H9 (cell line): Measurements from ENCODE around the gene APOL4. TPM values are rescaled to one million over a fixed set of nuclear protein-coding genes. Genes with fewer than 3 reads are reported as not detected.

Experiments
- DNase-seq: peaks from one replicate; pipeline ENCODE4 v3.0.0-alpha.2; 2017
- H2AFZ ChIP-seq: one replicate; pipeline ENCODE4 v1.6.1; 2013; ENCODE audit warnings: mild to moderate bottlenecking, low read length, control low read depth, moderate library complexity
- H2AK5ac ChIP-seq: 2 replicates; pipeline ENCODE4 v1.6.1; 2013; ENCODE audit warnings: low read length, control low read depth, mixed read lengths; ENCODE audit not compliant: insufficient read length
- H2BK120ac ChIP-seq: one replicate; pipeline ENCODE4 v1.6.1; 2013; ENCODE audit warnings: low read depth, mild to moderate bottlenecking, low read length, control low read depth, inconsistent platforms; ENCODE audit not compliant: poor library complexity, severe bottlenecking
- H2BK12ac ChIP-seq: 2 replicates; pipeline ENCODE4 v1.6.1; 2013; ENCODE audit warnings: low read length, control low read depth, mixed read lengths, low read depth; ENCODE audit not compliant: insufficient read length
- H2BK15ac ChIP-seq: 2 replicates; pipeline ENCODE4 v1.6.1; 2013; ENCODE audit warnings: low read depth, low read length, control low read depth
- H2BK20ac ChIP-seq: one replicate; pipeline ENCODE4 v1.6.1; 2013; ENCODE audit warnings: low read depth, mild to moderate bottlenecking, low read length, control low read depth, inconsistent platforms; ENCODE audit not compliant: poor library complexity, severe bottlenecking
- H2BK5ac ChIP-seq: 2 replicates; pipeline ENCODE4 v1.6.1; 2013; ENCODE audit warnings: low read length, control low read depth, mixed read lengths; ENCODE audit not compliant: insufficient read length
- H3K14ac ChIP-seq: 2 replicates; pipeline ENCODE4 v1.6.1; 2013; ENCODE audit warnings: low read length, control low read depth; ENCODE audit not compliant: insufficient read depth
- H3K18ac ChIP-seq: 2 replicates; pipeline ENCODE4 v1.6.1; 2013; ENCODE audit warnings: low read depth, mild to moderate bottlenecking, mixed read lengths, low read length, control low read depth; ENCODE audit not compliant: insufficient read length
- H3K23ac ChIP-seq: 2 replicates; pipeline ENCODE4 v1.6.1; 2013; ENCODE audit warnings: low read length, control low read depth, mixed read lengths, low read depth; ENCODE audit not compliant: insufficient read length
- H3K23me2 ChIP-seq: 2 replicates; pipeline ENCODE4 v1.6.1; 2013; ENCODE audit warnings: low read depth, mild to moderate bottlenecking, mixed read lengths, low read length, control low read depth; ENCODE audit not compliant: insufficient read length, poor library complexity, severe bottlenecking
- H3K27ac ChIP-seq: 2 replicates; pipeline ENCODE4 v1.5.1; 2013; ENCODE audit warnings: low read length, control low read depth, mixed read lengths, low read depth; ENCODE audit not compliant: insufficient read length
- H3K27me3 ChIP-seq: 2 replicates; pipeline ENCODE4 v1.6.1; 2013; ENCODE audit warnings: low read length, control low read depth, inconsistent platforms; ENCODE audit not compliant: insufficient read depth
- H3K4ac ChIP-seq: 2 replicates; pipeline ENCODE4 v1.6.1; 2013; ENCODE audit warnings: low read depth, mild to moderate bottlenecking, control low read depth, inconsistent platforms, low read length, moderate library complexity
- H3K4me1 ChIP-seq: 2 replicates; pipeline ENCODE4 v1.6.1; 2013; ENCODE audit warnings: low read length, control low read depth, inconsistent platforms; ENCODE audit not compliant: insufficient read depth
- H3K4me2 ChIP-seq: 2 replicates; pipeline ENCODE4 v1.6.1; 2013; ENCODE audit warnings: low read length, control low read depth, mixed read lengths; ENCODE audit not compliant: insufficient read length, insufficient read depth
- H3K56ac ChIP-seq: 2 replicates; pipeline ENCODE4 v1.6.1; 2013; ENCODE audit warnings: low read depth, mild to moderate bottlenecking, mixed read lengths, low read length, control low read depth; ENCODE audit not compliant: insufficient read length
- H3K79me1 ChIP-seq: 2 replicates; pipeline ENCODE4 v1.6.1; 2013; ENCODE audit warnings: low read depth, mild to moderate bottlenecking, moderate library complexity, low read length, control low read depth, inconsistent platforms; ENCODE audit not compliant: insufficient read depth, poor library complexity, severe bottlenecking
- H3K79me2 ChIP-seq: 2 replicates; pipeline ENCODE4 v1.6.1; 2013; ENCODE audit warnings: low read length, control low read depth, inconsistent platforms; ENCODE audit not compliant: insufficient read depth
- H3K9ac ChIP-seq: 2 replicates; pipeline ENCODE4 v1.6.1; 2013; ENCODE audit warnings: low read length, control low read depth, mixed read lengths; ENCODE audit not compliant: insufficient read length; ENCODE audit errors: extremely low read depth
- H3K9me3 ChIP-seq: one replicate; pipeline ENCODE4 v1.6.1; 2013; ENCODE audit warnings: low read depth, low read length, inconsistent platforms; ENCODE audit not compliant: control insufficient read depth
- H3T11ph ChIP-seq: one replicate; pipeline ENCODE4 v1.6.1; 2013; ENCODE audit warnings: mild to moderate bottlenecking, low read length, control low read depth, inconsistent platforms
- H4K20me1 ChIP-seq: one replicate; pipeline ENCODE4 v1.6.1; 2013; ENCODE audit not compliant: control insufficient read depth, insufficient read length, insufficient read depth
- H4K5ac ChIP-seq: 2 replicates; pipeline ENCODE4 v1.6.1; 2013; ENCODE audit warnings: low read depth, mild to moderate bottlenecking, mixed read lengths, low read length, control low read depth; ENCODE audit not compliant: insufficient read length
- H4K8ac ChIP-seq: replicated peaks from 2 replicates; pipeline ENCODE4 v1.6.1; 2013; ENCODE audit warnings: low read length, control low read depth, mixed read lengths, low read depth; ENCODE audit not compliant: insufficient read length
- H4K91ac ChIP-seq: 2 replicates; pipeline ENCODE4 v1.6.1; 2013; ENCODE audit warnings: low read depth, mild to moderate bottlenecking, moderate library complexity, mixed read lengths, low read length, control low read depth; ENCODE audit not compliant: insufficient read length
- H3K27ac Mint-ChIP-seq, 3 experiments: 2 replicates in 2 of 3; 3 replicates in 1 of 3; pipeline ENCODE4 v1.8.0; 2020 to 2021; ENCODE audit warnings: mixed read lengths in 3 of 3, mild to moderate bottlenecking in 1 of 3, moderate library complexity in 1 of 3
- H3K27me3 Mint-ChIP-seq: 2 replicates; pipeline ENCODE4 v1.8.0; 2021; ENCODE audit warnings: low read depth, mild to moderate bottlenecking, moderate library complexity, mixed read lengths
- H3K36me3 Mint-ChIP-seq, 3 experiments: 2 replicates in 2 of 3; 3 replicates in 1 of 3; pipeline ENCODE4 v1.8.0; 2020 to 2021; ENCODE audit warnings: low read depth in 3 of 3, mixed read lengths in 3 of 3; ENCODE audit not compliant: insufficient read depth in 1 of 3
- H3K4me1 Mint-ChIP-seq, 2 experiments: 2 replicates each; pipeline ENCODE4 v1.8.0; 2020; ENCODE audit warnings: mixed read lengths in 2 of 2
- H3K4me3 Mint-ChIP-seq, 2 experiments: 2 replicates in 1 of 2; 3 replicates in 1 of 2; pipeline ENCODE4 v1.8.0; 2020 to 2021; ENCODE audit warnings: mild to moderate bottlenecking in 2 of 2, mixed read lengths in 2 of 2, moderate library complexity in 1 of 2
- H3K9me3 Mint-ChIP-seq, 2 experiments: 2 replicates in 1 of 2; 3 replicates in 1 of 2; pipeline ENCODE4 v1.8.0; 2020; ENCODE audit warnings: mild to moderate bottlenecking in 2 of 2, mixed read lengths in 2 of 2, moderate library complexity in 1 of 2
- CTCF ChIP-seq: fragments of 200-600 bp; sonication (generic); conservative IDR thresholded peaks from 3 replicates; pipeline ENCODE4 v1.8.0; 2021; ENCODE audit warnings: antibody characterized with exemption, mild to moderate bottlenecking
- total RNA-seq: library from RNA; stranded (reverse); gene quantifications from 2 replicates; pipeline ENCODE4 v1.2.1, GENCODE V29; 2021

Gene APOL4
- total RNA-seq, 1 experiment from 2014 or later: not detected

GRCh38 chr22:36212901-36213300, 11.3 kb upstream of the APOL4 start:
- H3K18ac ChIP-seq: no peak overlapping the region
- H2BK12ac ChIP-seq: no peak overlapping the region
- no peaks in the 10 kb centered on the region for H3K79me2 ChIP-seq
- no peak for DNase-seq
- H2AK5ac ChIP-seq: no peak overlapping the region
- H4K20me1 ChIP-seq: no peaks in the 10 kb centered on the region
- peaks cover 9 to 24% of the 10 kb centered on the region in 2 experiments for H3K9me3 Mint-ChIP-seq
- peaks cover 25% of the 10 kb centered on the region for H3K27me3 Mint-ChIP-seq
- no peak overlapping the region for H3K14ac ChIP-seq
- H2BK20ac ChIP-seq: no peak overlapping the region
- H3K4me3 Mint-ChIP-seq: no peak overlapping the region
- no peak overlapping the region for H3K4me2 ChIP-seq
- H3T11ph ChIP-seq: no peak overlapping the region
- H4K91ac ChIP-seq: no peak overlapping the region
- no peak overlapping the region for H3K27ac ChIP-seq
- H2BK5ac ChIP-seq: no peak overlapping the region
- H3K27ac Mint-ChIP-seq: no peak overlapping the region
- peaks cover 0 to 3% of the 10 kb centered on the region in 2 experiments; a peak in 1 of 4 replicates for H3K4me1 Mint-ChIP-seq
- H4K5ac ChIP-seq: no peak overlapping the region
- no peaks in the 10 kb centered on the region for H3K27me3 ChIP-seq
- no peaks in the 10 kb centered on the region for H3K23me2 ChIP-seq
- H3K23ac ChIP-seq: no peak overlapping the region
- no peak overlapping the region for H2BK15ac ChIP-seq
- H4K8ac ChIP-seq: no peak overlapping the region
- TF ChIP-seq CTCF: no peak
- H3K9me3 ChIP-seq: no peaks in the 10 kb centered on the region
- no peaks in the 10 kb centered on the region for H3K79me1 ChIP-seq
- no peak overlapping the region for H3K9ac ChIP-seq
- H3K4me1 ChIP-seq: no peaks in the 10 kb centered on the region
- H3K56ac ChIP-seq: no peak overlapping the region
- no peak overlapping the region for H2AFZ ChIP-seq
- no peak overlapping the region for H2BK120ac ChIP-seq
- no peak overlapping the region for H3K4ac ChIP-seq
- H3K36me3 Mint-ChIP-seq: no peaks in the 10 kb centered on the region; a peak in 2 of 7 replicates
